Measurements from ENCODE around the gene AP1G1.
A peak's percentile ranks its signal among the peaks of the same experiment; 100 is the strongest.
"Not testable (repeated sequence)": the region's sequence is repeated elsewhere in the genome, so short reads cannot be mapped to it uniquely, and the experiment has no call there.

Gene AP1G1

DNA sequence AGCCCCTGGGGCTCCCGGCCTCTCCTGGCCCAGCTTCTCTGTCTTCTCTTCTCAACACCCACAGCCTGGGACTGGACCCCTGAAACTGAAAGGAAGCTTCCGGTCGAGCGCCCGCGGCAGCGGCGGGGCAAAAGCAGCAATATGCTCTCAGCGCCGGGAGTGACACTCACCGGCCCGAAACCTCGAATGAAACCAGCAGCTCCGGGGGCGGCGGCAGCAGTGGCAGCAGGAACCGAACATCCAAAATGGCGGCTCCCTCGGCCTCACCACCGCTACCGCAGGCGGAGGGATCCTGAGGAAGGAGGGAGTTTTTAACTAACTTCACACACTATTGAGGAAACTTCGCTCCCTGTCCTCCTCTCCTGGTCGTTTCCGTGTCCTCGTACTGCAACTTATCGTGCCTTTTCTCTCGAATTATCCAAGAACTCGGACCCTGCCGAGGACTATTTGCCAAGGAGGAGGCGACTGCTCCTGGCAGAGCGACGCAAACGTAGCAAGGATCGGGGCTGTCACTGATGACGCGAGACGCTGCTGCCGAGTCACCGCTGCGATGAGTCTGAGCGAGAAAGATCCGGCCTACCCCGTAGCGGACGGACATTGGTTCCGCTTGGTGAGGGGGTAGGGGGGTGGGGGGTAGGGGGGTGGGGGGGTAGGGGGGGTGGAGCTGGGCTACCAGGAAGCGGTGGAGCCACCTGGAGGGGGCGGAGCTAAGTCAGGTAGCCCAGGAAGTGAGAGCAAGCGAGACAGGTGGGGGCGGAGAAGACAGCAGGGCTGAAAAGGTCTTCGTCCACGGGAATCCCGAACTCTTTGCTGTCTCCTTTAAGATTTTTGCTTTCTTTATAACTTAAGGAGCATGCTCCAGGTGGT is at the start of gene AP1G1:
AP1G1 (minus strand) TSS at position 242 of the 867 bp plus-strand sequence. CDS start 19,355 bp downstream, outside the sequence.
- FAIRE-seq: no peak

DNA sequence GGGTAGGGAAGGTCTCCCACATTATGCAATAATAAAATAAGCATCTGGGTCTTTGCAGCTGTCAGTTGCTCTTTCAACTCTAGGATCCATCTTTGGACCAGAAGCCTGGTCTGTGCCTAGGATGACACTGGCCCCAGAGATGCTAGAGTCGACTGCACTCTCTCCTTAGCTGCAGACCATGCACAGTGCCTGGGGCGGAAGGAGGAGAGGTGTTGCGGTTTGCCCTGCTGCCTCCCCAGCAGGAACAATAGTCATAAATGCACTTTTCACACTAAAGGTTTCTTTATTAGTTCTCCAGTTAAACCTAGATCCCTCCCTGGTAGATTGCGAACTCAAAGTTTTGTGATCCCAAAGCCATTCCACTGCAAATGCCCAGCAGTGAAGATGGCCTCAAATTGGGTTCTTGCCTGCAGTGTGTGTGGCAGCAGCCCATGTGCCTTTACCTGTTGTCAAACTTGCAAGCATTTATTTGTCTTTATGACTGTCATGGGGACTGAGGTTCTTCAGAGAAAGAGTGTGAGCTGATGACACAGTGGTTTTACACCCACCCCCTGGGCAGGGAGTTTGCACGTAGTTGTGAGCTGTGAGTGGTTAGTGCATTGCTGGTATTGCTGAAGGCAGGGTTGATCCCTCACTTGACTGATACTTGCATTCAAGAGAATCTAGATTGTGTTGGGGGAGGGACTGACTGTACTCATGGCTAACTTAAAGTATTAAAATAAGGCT is 47.5 kb upstream of the AP1G1 start:
- DNase-seq (ENCODE audit: low spot score) (no peak), FAIRE-seq (no peak)

More for the DNA sequence above, at the start of gene AP1G1:
- peak; percentile 98 for DNase-seq (ENCODE audit: low spot score)

DNA sequence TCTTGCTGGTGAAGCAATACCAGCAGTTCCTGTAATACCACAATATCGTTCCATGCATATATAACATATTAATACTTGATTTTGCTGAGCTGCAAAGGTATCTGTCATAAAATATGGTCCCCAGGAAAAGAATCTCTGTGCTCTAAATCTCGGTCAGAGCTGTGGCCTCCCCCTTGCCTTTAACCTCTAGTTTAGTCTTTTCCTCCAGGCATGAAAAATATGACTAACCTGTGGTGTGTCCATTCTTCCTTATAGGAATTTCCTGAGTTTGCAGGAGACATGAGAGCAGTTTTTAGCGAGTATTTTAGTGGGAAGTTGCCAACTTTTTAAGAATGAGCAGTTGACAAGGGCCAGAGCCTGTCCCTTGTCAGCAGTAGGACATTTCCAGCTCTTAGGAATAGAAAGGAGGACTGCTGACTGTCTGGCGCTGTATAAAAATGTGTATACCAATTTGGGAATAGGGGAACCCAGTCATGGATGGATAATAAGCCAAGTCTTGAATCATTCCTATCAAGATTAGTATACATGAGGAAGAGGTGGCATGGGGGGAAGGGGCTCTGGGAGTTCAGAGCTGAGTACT is 45.8 kb upstream of the AP1G1 start:
- no peak for FAIRE-seq

DNA sequence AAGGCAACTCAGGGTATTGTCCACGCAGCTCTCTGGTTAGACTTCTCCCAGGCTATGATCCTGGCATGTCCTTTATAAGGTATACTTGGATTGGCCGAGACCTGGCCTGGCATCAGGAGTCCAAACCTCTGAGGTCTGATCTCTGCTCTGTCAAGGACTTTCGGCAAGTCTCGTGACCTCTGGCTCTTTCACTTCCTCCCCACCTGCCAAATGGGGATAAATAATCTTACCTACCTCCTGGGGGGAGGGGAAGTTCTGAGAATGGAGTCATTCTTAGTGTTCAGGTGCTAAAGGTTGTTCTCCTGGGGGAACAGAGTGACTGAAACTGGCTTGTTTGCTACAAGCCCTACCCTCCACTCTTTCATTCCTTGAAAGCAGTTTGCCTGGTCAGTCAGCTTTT is 44.8 kb upstream of the AP1G1 start:
- FAIRE-seq (no peak), DNase-seq (ENCODE audit: low spot score) (no peak)

More for the DNA sequence above, 45.8 kb upstream of the AP1G1 start:
- no peak for DNase-seq (ENCODE audit: low spot score)

- no peak for DNase-seq (ENCODE audit: low spot score)
- no peak for FAIRE-seq
Measured at GRCh38 chr16:71852561-71852960, 43.9 kb upstream of the AP1G1 start.

GRCh38 chr16:71852158-71852557 is 43.5 kb upstream of the AP1G1 start:
- FAIRE-seq (no peak), DNase-seq (ENCODE audit: low spot score) (no peak)

DNA sequence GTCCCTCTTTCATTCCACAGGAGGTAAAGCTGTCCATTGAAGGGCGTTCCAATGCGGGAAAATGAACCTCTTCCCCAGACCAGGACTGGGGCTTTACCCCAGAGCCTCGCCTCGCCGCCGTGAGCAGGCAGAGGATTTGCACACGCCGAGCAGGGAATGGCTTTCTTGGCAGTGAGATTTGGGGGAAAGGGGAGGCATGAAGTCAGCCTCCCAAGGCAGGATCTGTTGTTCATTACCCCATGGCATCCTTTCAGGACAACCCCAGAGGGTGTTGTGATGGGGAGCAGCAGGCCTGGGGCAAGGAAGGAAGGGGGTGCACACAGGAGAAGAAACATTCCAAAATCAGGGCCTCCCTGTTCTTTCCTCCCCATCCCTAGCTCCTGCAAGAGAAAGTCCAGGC is 43.1 kb upstream of the AP1G1 start:
- DNase-seq (ENCODE audit: low spot score) (no peak), FAIRE-seq (no peak)

- FAIRE-seq (no peak), DNase-seq (ENCODE audit: low spot score) (no peak)
Measured at GRCh38 chr16:71848622-71849021, 40.0 kb upstream of the AP1G1 start.

DNA sequence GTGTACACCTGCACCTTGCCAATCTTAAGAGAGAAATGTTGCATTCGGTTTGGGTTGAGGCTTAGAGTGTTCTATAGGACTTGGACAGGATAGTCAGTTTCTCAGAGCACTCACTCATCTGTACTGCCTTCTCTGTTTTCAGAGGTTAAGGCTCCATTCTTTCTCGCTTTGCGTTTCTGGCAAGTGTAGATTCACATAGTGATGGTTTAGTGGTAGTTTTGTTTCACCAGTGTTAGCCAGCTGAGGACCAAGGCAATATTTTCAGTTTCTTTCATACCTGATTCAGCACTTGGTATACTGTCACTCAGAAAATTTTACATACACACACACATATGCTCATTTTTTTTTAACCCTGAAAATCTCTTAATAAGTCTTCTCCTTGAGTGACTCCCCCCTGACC is 38.5 kb upstream of the AP1G1 start:
- no peak for FAIRE-seq
- DNase-seq (ENCODE audit: low spot score): no peak

- no peak for FAIRE-seq
- DNase-seq (ENCODE audit: low spot score): no peak
Measured at GRCh38 chr16:71846431-71846830, 37.8 kb upstream of the AP1G1 start.

- FAIRE-seq (no peak), DNase-seq (ENCODE audit: low spot score) (peak; percentile 98)
Measured at GRCh38 chr16:71845639-71846430, 37.2 kb upstream of the AP1G1 start, which contains the start of gene ATXN1L. ATXN1L (plus strand) TSS chr16:71845976; CDS start chr16:71849741, 3,765 bp downstream.

GRCh38 chr16:71843572-71843971 is 34.9 kb upstream of the AP1G1 start:
- no peak for DNase-seq (ENCODE audit: low spot score)
- no peak for FAIRE-seq

GRCh38 chr16:71840052-71840451 is 31.4 kb upstream of the AP1G1 start:
- DNase-seq (ENCODE audit: low spot score): no peak
- FAIRE-seq: no peak

- FAIRE-seq (no peak), DNase-seq (ENCODE audit: low spot score) (no peak)
Measured at GRCh38 chr16:71837150-71837549, 28.5 kb upstream of the AP1G1 start.

GRCh38 chr16:71834291-71834690 is 25.7 kb upstream of the AP1G1 start:
- FAIRE-seq (no peak), DNase-seq (ENCODE audit: low spot score) (no peak)

GRCh38 chr16:71832112-71832511 is 23.5 kb upstream of the AP1G1 start:
- not testable (repeated sequence) for FAIRE-seq; DNase-seq (ENCODE audit: low spot score)

- not testable (repeated sequence) for FAIRE-seq; DNase-seq (ENCODE audit: low spot score)
Measured at GRCh38 chr16:71831698-71832097, 23.1 kb upstream of the AP1G1 start.

DNA sequence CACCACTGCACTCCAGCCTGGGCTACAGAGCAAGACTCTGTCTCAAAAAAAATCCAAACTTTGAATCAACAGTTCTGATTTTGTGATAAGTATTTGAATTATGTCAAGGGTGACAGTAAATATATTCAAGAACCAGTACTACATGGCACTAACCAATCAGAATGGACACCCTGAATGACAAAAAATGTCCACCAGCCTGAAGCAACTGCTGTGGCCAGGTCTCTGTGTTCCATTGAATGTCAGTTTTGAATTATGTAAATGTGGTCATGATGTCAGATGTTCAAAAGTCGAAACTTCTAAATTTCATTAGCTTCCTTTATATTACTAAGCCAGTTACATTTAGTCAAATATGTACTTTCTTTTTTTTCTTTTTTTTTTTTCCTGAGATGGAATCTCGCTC is 21.7 kb upstream of the AP1G1 start:
- DNase-seq (ENCODE audit: low spot score): no peak
- no peak for FAIRE-seq

DNA sequence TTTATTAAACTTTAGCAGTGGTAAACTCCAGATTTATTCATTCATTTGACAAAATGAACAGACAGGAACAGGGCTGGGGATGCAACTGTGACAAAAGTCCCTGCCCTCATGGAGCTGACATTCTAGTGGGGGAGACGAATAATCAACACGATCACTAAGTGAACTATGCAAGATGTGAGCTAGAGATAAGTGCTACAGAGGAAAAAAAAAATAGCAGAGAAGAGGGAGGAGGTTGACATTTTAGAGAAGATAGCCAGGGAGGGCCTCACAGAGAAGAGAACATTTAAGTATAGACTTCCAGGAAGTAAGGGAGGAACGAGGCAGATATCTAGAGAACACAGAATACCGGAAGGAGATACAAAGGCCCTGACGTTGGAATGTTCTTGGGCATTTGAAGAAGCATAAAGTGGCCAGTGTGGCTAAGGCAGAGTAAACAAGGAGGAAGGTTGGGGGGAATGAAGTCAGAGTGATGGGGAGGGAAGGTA is 17.9 kb upstream of the AP1G1 start:
- no peak for FAIRE-seq
- DNase-seq (ENCODE audit: low spot score): no peak

- not testable (repeated sequence) for DNase-seq (ENCODE audit: low spot score); FAIRE-seq
Measured at GRCh38 chr16:71817155-71817500, 8.5 kb upstream of the AP1G1 start.

- FAIRE-seq (no peak), DNase-seq (ENCODE audit: low spot score) (no peak)
Measured at GRCh38 chr16:71811261-71811803, 2.7 kb upstream of the AP1G1 start.
